ENCODE measurements around the gene SCPEP1.

The SCPEP1 gene

DNA sequence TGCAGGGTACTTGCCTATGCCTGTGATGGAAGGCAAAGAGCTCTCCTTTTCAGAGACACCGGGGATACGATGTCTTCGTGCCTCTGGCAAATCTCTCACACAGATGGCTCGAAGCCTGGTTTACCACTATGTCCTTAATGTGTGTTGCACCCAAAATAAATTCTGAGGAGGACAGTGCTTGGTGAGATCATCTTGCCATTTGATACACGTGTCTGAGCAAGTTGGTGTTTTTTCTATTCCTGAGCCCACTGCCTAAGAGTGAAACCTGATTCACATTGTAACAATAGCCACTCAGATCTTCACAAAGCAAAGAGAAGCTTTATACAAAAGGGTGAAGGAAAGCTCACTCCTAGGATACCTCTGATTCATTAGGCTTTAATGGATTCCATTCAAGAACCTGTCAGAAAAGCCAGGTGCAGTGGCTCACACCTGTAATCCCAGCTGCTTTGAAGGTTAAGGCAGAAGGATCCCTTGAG, 74.0 kb downstream of the SCPEP1 start:
- CTCF ChIA-PET, result interaction anchor here (1.4 kb wide), 1 partner anchor 42 kb away, joined by 3 read pairs; no protein-coding TSS in a partner anchor
- DNase-seq (ENCODE audit: low read depth, low spot score), result no peak

More for the DNA sequence above, 74.0 kb downstream of the SCPEP1 start:
- no peak overlapping the region for H3K4me3 ChIP-seq (ENCODE audit: low read depth, low read length)
- POLR2A ChIA-PET, result no interaction called here
- TF ChIP-seq, protein P1, sequence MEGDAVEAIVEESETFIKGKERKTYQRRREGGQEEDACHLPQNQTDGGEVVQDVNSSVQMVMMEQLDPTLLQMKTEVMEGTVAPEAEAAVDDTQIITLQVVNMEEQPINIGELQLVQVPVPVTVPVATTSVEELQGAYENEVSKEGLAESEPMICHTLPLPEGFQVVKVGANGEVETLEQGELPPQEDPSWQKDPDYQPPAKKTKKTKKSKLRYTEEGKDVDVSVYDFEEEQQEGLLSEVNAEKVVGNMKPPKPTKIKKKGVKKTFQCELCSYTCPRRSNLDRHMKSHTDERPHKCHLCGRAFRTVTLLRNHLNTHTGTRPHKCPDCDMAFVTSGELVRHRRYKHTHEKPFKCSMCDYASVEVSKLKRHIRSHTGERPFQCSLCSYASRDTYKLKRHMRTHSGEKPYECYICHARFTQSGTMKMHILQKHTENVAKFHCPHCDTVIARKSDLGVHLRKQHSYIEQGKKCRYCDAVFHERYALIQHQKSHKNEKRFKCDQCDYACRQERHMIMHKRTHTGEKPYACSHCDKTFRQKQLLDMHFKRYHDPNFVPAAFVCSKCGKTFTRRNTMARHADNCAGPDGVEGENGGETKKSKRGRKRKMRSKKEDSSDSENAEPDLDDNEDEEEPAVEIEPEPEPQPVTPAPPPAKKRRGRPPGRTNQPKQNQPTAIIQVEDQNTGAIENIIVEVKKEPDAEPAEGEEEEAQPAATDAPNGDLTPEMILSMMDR (IDR thresholded peaks at IDR 0.05; ENCODE audit: insufficient read depth, low read length, missing control alignments), result no peak

Data from AG04449 (cell line).